Panc1 (cell line): ENCODE results near the gene GGT5. TPM values are rescaled to one million over a fixed set of nuclear protein-coding genes. Genes with fewer than 3 reads are reported as not detected.

Experiments
- ATAC-seq: fragments of 200-7000 bp; cut with Tn5 transposase; 2 replicates; pipeline ENCODE4 v1.9.1; 2020; ENCODE audit warnings: mild to moderate bottlenecking, moderate library complexity
- BruUV-seq: library from RNA; stranded (reverse); fragments of 400-500 nt; replicated peaks from 2 replicates; lab custom pipeline; 2021; lab: Mats Ljungman, UMichigan
- CTCF ChIA-PET: fragments of 300-600 bp; sonication (Branson Sonifier 250); formaldehyde crosslinking; loops from one replicate; lab custom pipeline; 2022; ENCODE audit warnings: antibody characterized with exemption; lab: Charles Lee
- POLR2A ChIA-PET: fragments of 300-600 bp; sonication (Branson Sonifier 250); formaldehyde crosslinking; loops from one replicate; lab custom pipeline; 2022; ENCODE audit warnings: antibody characterized with exemption; lab: Charles Lee
- DNase-seq: peaks from one replicate; pipeline ENCODE4 v3.0.0-alpha.2; 2010; ENCODE audit warnings: low read depth, low spot score
- H3K27ac ChIP-seq: 2 replicates; pipeline ENCODE4 v1.5.1; 2011; ENCODE audit warnings: mild to moderate bottlenecking, low read length, inconsistent platforms
- H3K27me3 ChIP-seq: fragments of 200-500 bp; sonication (Bioruptor generic); 2 replicates; pipeline ENCODE4 v1.6.0; 2014; ENCODE audit warnings: low read length, inconsistent platforms; ENCODE audit not compliant: control insufficient read depth, insufficient read depth
- H3K36me3 ChIP-seq: fragments of 200-500 bp; sonication (Bioruptor generic); 2 replicates; pipeline ENCODE4 v1.5.1; 2014; ENCODE audit warnings: inconsistent platforms, mild to moderate bottlenecking, low read length, moderate library complexity; ENCODE audit not compliant: control insufficient read depth, insufficient read depth
- H3K4me1 ChIP-seq: 2 replicates; pipeline ENCODE4 v1.5.1; 2011; ENCODE audit warnings: inconsistent platforms, mild to moderate bottlenecking, low read length, moderate library complexity; ENCODE audit not compliant: control insufficient read depth, insufficient read depth
- H3K4me3 ChIP-seq, 2 experiments: 2 replicates each; pipeline ENCODE4 v1.5.1; 2011 to 2012; ENCODE audit warnings: low read depth in 2 of 2, low read length in 2 of 2, mild to moderate bottlenecking in 2 of 2, inconsistent platforms in 1 of 2, moderate library complexity in 1 of 2
- H3K9me3 ChIP-seq: fragments of 200-500 bp; sonication (Bioruptor generic); 2 replicates; pipeline ENCODE4 v1.5.1; 2014; ENCODE audit warnings: low read depth, mild to moderate bottlenecking, inconsistent platforms, low read length, moderate library complexity; ENCODE audit not compliant: control insufficient read depth, insufficient read depth
- CTCF ChIP-seq: fragments of 450-650 bp; IDR thresholded peaks from 2 replicates; pipeline ENCODE4 v1.5.1; 2017; ENCODE audit warnings: mild to moderate bottlenecking
- POLR2AphosphoS5 ChIP-seq: IDR thresholded peaks from 2 replicates; pipeline ENCODE4 v1.6.1; 2012; ENCODE audit warnings: mild to moderate bottlenecking, low read depth, low read length, moderate library complexity
- REST ChIP-seq, 2 experiments: IDR thresholded peaks; 2 replicates each; pipeline ENCODE4 v1.6.1; 2011 to 2012; ENCODE audit warnings: low read depth in 2 of 2, control low read depth in 1 of 2, low read length in 1 of 2, mild to moderate bottlenecking in 1 of 2, moderate library complexity in 1 of 2; ENCODE audit not compliant: insufficient read depth in 1 of 2
- SIN3A ChIP-seq: IDR thresholded peaks from 2 replicates; pipeline ENCODE4 v1.6.1; 2012; ENCODE audit warnings: low read depth, mild to moderate bottlenecking, low read length, moderate library complexity, borderline replicate concordance; ENCODE audit not compliant: insufficient read depth
- TCF7L2 ChIP-seq: IDR thresholded peaks from 2 replicates; pipeline ENCODE4 v1.6.1; 2011; ENCODE audit warnings: mild to moderate bottlenecking, low read depth, low read length, inconsistent platforms
- in situ Hi-C: cut with HindIII; loops from 2 replicates; pipeline ENCODE4 v1.10.0; 2016; ENCODE audit warnings: low sequenced_read_pairs, low pct_unique_long_range_greater_than_20kb
- intact Hi-C: fragments of 100-400 bp; cut with micrococcal nuclease; formaldehyde crosslinking; loops from one replicate; pipeline ENCODE4 v1.10.0; 2022; ENCODE audit not compliant: unreplicated experiment
- total RNA-seq: library from RNA; stranded (reverse); gene quantifications from one replicate; pipeline ENCODE4 v1.2.1, GENCODE V29; 2021; ENCODE audit not compliant: unreplicated experiment

The GGT5 gene
- total RNA-seq, 1 experiment from 2014 or later: 3.6 TPM

DNA sequence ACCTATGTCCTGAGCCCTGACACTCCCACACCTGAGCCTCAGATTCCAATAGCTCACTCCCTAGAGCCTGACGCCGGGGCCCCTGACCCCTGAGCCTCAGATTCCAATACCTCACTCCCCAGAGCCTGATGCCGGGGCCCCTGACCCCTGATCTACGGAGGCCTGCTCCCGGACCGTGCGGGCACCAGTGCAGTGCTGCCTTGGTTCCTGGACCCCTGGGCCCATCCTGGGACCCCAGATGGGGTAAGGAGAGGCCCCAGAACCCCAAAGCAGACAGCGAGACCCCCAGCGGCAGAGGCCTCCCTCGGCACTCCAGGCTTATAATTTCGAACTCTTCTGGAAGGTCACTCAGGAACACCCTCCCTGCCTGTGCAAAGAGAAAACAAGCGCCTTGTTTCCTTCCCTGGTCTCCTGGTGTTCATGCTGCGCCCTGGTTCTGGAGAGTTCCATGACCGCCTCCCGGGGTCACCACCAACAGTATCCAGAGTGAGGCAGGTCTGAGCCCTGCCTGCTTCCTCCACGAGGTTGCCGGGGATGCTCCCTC lies 56.1 kb downstream of the GGT5 start:
- no peak for ATAC-seq
- TF ChIP-seq POLR2AphosphoS5 (no peak), CTCF (no peak), SIN3A (no peak), REST (IDR thresholded peaks at IDR 0.05; ENCODE audit: insufficient read depth in 1 of 2, low read depth in 2 of 2, low read length in 1 of 2) (no peak), TCF7L2 (no peak)
- Histone ChIP-seq H3K4me3 (no peak overlapping the region), H3K9me3 (no peaks in the 10 kb centered on the region), H3K27ac (peak overlapping the region; percentile 66), H3K36me3 (no peaks in the 10 kb centered on the region), H3K27me3 (no peaks in the 10 kb centered on the region), H3K4me1 (peaks cover 16% of the 10 kb centered on the region)
- ChIA-PET POLR2A (no interaction called here), CTCF (interaction anchor here (0.6 to 2.0 kb wide), 3 partner anchors 10 to 59 kb away, joined by 4 to 19 read pairs (median 6); partner anchors contain the start of gene GGT5)
- intact Hi-C loops (loop anchor here (2.0 kb wide), 1 partner anchor 58 kb away; no protein-coding TSS in a partner anchor), in situ Hi-C loops (no loop called here)
- no TSS peak for BruUV-seq
- DNase-seq: no peak

GRCh38 chr22:24187731-24188644 lies 56.9 kb downstream of the GGT5 start:
- H3K27me3 ChIP-seq: no peaks in the 10 kb centered on the region
- ChIA-PET CTCF (interaction anchor here (0.6 kb wide), 2 partner anchors 11 to 131 kb away, joined by 3 to 4 read pairs; no protein-coding TSS in a partner anchor), POLR2A (no interaction called here)
- intact Hi-C loops: loop anchor here (2.0 kb wide), 1 partner anchor 59 kb away; no protein-coding TSS in a partner anchor
- no peaks in the 10 kb centered on the region for H3K36me3 ChIP-seq
- no peak overlapping the region for H3K27ac ChIP-seq
- H3K9me3 ChIP-seq: no peaks in the 10 kb centered on the region
- in situ Hi-C loops: no loop called here
- DNase-seq: no peak
- peaks cover 16% of the 10 kb centered on the region for H3K4me1 ChIP-seq
- no TSS peak for BruUV-seq
- ATAC-seq: no peak
- H3K4me3 ChIP-seq: no peak overlapping the region
- no peak for TF ChIP-seq POLR2AphosphoS5
- TF ChIP-seq SIN3A: no peak
- TF ChIP-seq CTCF: no peak
- no peak for TF ChIP-seq TCF7L2
- TF ChIP-seq REST (IDR thresholded peaks at IDR 0.05; ENCODE audit: insufficient read depth in 1 of 2, low read depth in 2 of 2, low read length in 1 of 2): no peak
